GM19438 (cell line): Measurements from ENCODE around the gene POU2AF1.
"Not testable (repeated sequence)": the region's sequence is repeated elsewhere in the genome, so short reads cannot be mapped to it uniquely, and the experiment has no call there.

Experiments
- ATAC-seq: cut with Tn5 transposase; IDR thresholded peaks from one replicate; pipeline ENCODE4 v1.9.1; 2021; ENCODE audit warnings: low read depth; ENCODE audit not compliant: unreplicated experiment

The POU2AF1 gene

GRCh38 chr11:111324277-111324720, 54.8 kb downstream of the POU2AF1 start:
- no peak for ATAC-seq

GRCh38 chr11:111322534-111322933, 56.5 kb downstream of the POU2AF1 start:
- no peak for ATAC-seq

GRCh38 chr11:111320728-111321568, 58.1 kb downstream of the POU2AF1 start:
- no peak for ATAC-seq

- not testable (repeated sequence) for ATAC-seq
These were observed 58.9 kb downstream of the POU2AF1 start for GRCh38 chr11:111320199-111320598.

GRCh38 chr11:111319296-111319695, 59.8 kb downstream of the POU2AF1 start:
- no peak for ATAC-seq

GRCh38 chr11:111312076-111312475, 67.0 kb downstream of the POU2AF1 start:
- ATAC-seq: no peak

GRCh38 chr11:111310723-111311122, 68.4 kb downstream of the POU2AF1 start:
- ATAC-seq: no peak

- ATAC-seq: no peak
These were observed 69.0 kb downstream of the POU2AF1 start for GRCh38 chr11:111310088-111310487.

GRCh38 chr11:111309215-111309915, 69.7 kb downstream of the POU2AF1 start:
- ATAC-seq: no peak

GRCh38 chr11:111308140-111308539, 70.9 kb downstream of the POU2AF1 start:
- no peak for ATAC-seq

- ATAC-seq: no peak
These were observed 71.5 kb downstream of the POU2AF1 start for GRCh38 chr11:111307472-111308108.

- no peak for ATAC-seq
These were observed 72.8 kb downstream of the POU2AF1 start for GRCh38 chr11:111306321-111306720.

- ATAC-seq: no peak
These were observed 73.2 kb downstream of the POU2AF1 start for GRCh38 chr11:111305876-111306275.

GRCh38 chr11:111305162-111305802, 73.8 kb downstream of the POU2AF1 start:
- ATAC-seq: no peak

GRCh38 chr11:111303461-111303860, 75.6 kb downstream of the POU2AF1 start:
- ATAC-seq: no peak

GRCh38 chr11:111302298-111302697, 76.8 kb downstream of the POU2AF1 start:
- ATAC-seq: no peak
